ENCODE data around the gene TNKS2. TPM values are rescaled to one million over a fixed set of nuclear protein-coding genes. Genes with fewer than 3 reads are reported as not detected.

Gene TNKS2
- total and polyA plus RNA-seq, 2 of the 13 experiments (the other 11 are each of a cell fraction or from before 2014, with no cell fraction given) = 15.2 to 19.4 TPM

DNA sequence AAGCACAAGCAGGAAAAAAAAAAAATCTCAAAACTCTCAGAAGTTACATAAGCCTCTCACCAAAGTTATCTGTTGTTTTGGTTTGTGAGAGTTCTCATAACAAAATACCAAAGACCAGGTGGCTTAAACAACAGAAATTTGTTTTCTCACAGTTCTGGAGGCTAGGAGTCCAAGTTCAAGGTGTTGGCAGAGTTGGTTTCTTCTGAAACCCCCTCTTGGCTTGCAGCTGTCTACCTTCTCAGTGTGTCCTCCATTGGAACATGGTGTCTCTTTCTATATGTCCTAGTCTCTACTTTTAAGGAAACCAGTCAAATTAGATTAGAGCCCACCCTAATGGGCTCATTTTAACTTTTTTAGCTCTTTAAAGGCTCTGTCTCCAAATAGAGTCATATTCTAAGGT is 44.9 kb downstream of the TNKS2 start:
- in situ Hi-C loops (cut with HindIII; ENCODE audit: extremely low pct_ligation_motif_present, low pct_unique_long_range_greater_than_20kb) = no loop called here
- POLR2A ChIA-PET = no interaction called here

More for the DNA sequence above, 44.9 kb downstream of the TNKS2 start:
- FAIRE-seq = no peak
- H3K27ac ChIP-seq (ENCODE audit: extremely low read length, insufficient read depth, low read length) = no peak overlapping the region
- no peaks in the 10 kb centered on the region for H4K20me1 ChIP-seq (ENCODE audit: insufficient read depth, low read length)
- H3K36me3 ChIP-seq (replicated peaks in 1 of 2; ENCODE audit: control insufficient read depth in 1 of 2, insufficient read depth in 2 of 2, low read length in 2 of 2) = peaks cover 25 to 76% of the 10 kb centered on the region in 2 experiments
- H3K9me3 ChIP-seq (ENCODE audit: low read length) = no peaks in the 10 kb centered on the region
- TF ChIP-seq MTA1 (CRISPR knock-in tag; IDR thresholded peaks at IDR 0.05; ENCODE audit: borderline replicate concordance) (no peak), ZFP41 (CRISPR knock-in tag; IDR thresholded peaks at IDR 0.05; ENCODE audit: borderline replicate concordance) (no peak), ZMYM2 (CRISPR knock-in tag; IDR thresholded peaks at IDR 0.05) (no peak), LCORL (IDR thresholded peaks at IDR 0.05) (no peak), LCORL (CRISPR knock-in tag; IDR thresholded peaks at IDR 0.05) (no peak), AKAP8 (CRISPR knock-in tag; IDR thresholded peaks at IDR 0.05) (no peak), HNRNPK (IDR thresholded peaks at IDR 0.05; ENCODE audit: low read depth, low read length, poor library complexity, severe bottlenecking) (no peak), KIAA2018 (CRISPR knock-in tag; IDR thresholded peaks at IDR 0.05; ENCODE audit: borderline replicate concordance) (no peak), MZF1 (CRISPR knock-in tag; IDR thresholded peaks at IDR 0.05; ENCODE audit: borderline replicate concordance) (no peak), JUND (CRISPR knock-in tag; IDR thresholded peaks at IDR 0.05) (no peak)
- TF ChIP-seq, protein P1, sequence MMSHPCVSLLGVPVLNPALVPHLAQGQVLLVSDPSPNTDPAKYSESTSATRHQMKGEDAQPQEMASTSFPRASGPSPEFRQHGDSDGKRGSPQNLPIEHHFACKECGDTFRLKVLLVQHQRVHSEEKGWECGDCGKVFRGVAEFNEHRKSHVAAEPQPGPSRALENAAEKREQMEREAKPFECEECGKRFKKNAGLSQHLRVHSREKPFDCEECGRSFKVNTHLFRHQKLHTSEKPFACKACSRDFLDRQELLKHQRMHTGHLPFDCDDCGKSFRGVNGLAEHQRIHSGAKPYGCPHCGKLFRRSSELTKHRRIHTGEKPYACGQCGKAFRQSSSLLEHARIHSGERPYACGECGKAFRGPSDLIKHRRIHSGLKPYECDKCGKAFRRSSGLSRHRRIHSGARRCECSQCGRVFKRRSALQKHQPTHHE (CRISPR knock-in tag; IDR thresholded peaks at IDR 0.05; ENCODE audit: borderline replicate concordance) = no peak
- H3K4me2 ChIP-seq (ENCODE audit: low read depth, low read length) = no peak overlapping the region
- no peak for DNase-seq (ENCODE audit: low spot score)
- no peak overlapping the region for H2AFZ ChIP-seq (ENCODE audit: low read length)
- no peaks in the 10 kb centered on the region for H3K27me3 ChIP-seq (ENCODE audit: control insufficient read depth in 1 of 2, insufficient read depth in 2 of 2, low read length in 2 of 2)
- ATAC-seq = no peak
- no TSS peak for BruUV-seq (replicated peaks)
- intact Hi-C loops (cut with micrococcal nuclease; ENCODE audit: unreplicated experiment) = no loop called here
- no peaks in the 10 kb centered on the region for H3K4me1 ChIP-seq (ENCODE audit: insufficient read depth, low read length)
- CTCF ChIA-PET (ENCODE audit: low intra/inter-chr PET ratio, low total read pairs) = no interaction called here
- no peak overlapping the region for H3K4me3 ChIP-seq (replicated peaks in 1 of 3; ENCODE audit: insufficient read depth in 1 of 3, low read depth in 2 of 3, low read length in 3 of 3)
- no peak overlapping the region for H3K9ac ChIP-seq (ENCODE audit: insufficient read depth, low read depth, low read length)
- no peaks in the 10 kb centered on the region for H3K79me2 ChIP-seq (ENCODE audit: insufficient read depth, low read length)
